H1 (cell line): Measurements from ENCODE around the gene TC2N. TPM values are rescaled to one million over a fixed set of nuclear protein-coding genes. Genes with fewer than 3 reads are reported as not detected.

Source experiments
- CTCF ChIA-PET: fragments of 300-600 bp; sonication (Branson Sonifier 250); formaldehyde crosslinking; loops from one replicate; lab custom pipeline; 2021; ENCODE audit not compliant: partially characterized antibody; lab: Charles Lee
- POLR2A ChIA-PET: fragments of 300-600 bp; sonication (Branson Sonifier 250); formaldehyde crosslinking; loops from one replicate; lab custom pipeline; 2021; ENCODE audit warnings: inconsistent platforms; ENCODE audit not compliant: partially characterized antibody; lab: Charles Lee
- DNase-seq, 2 experiments: peaks; one replicate each; pipeline versions ENCODE4 v3.0.0 to v3.0.0-alpha.2; 2010 to 2022; ENCODE audit warnings: low spot score in 2 of 2, low read depth in 1 of 2, mixed read lengths in 1 of 2
- FAIRE-seq: peaks from 2 replicates; lab custom pipeline; 2011; peaks lifted over from hg19 to GRCh38; lab: Jason Lieb, UNC
- H2AFZ ChIP-seq: 2 replicates; pipeline ENCODE4 v1.8.1; 2012; ENCODE audit warnings: low read length, inconsistent platforms
- H2AK5ac ChIP-seq: 2 replicates; pipeline ENCODE4 v1.6.1; 2013; ENCODE audit warnings: low read depth, low read length
- H2BK120ac ChIP-seq: replicated peaks from 2 replicates; pipeline ENCODE3; 2013; ENCODE audit warnings: low read depth, low read length, inconsistent platforms
- H2BK12ac ChIP-seq: 2 replicates; pipeline ENCODE4 v1.6.1; 2013; ENCODE audit warnings: low read depth, low read length
- H2BK15ac ChIP-seq: 2 replicates; pipeline ENCODE4 v1.6.1; 2013; ENCODE audit warnings: low read length
- H2BK20ac ChIP-seq: 2 replicates; pipeline ENCODE4 v1.6.1; 2013; ENCODE audit warnings: low read length
- H2BK5ac ChIP-seq: 2 replicates; pipeline ENCODE4 v1.6.1; 2013; ENCODE audit warnings: low read depth, low read length
- H3K14ac ChIP-seq: 2 replicates; pipeline ENCODE4 v1.6.1; 2013; ENCODE audit warnings: inconsistent platforms; ENCODE audit not compliant: insufficient read length
- H3K18ac ChIP-seq: 2 replicates; pipeline ENCODE4 v1.6.1; 2013; ENCODE audit warnings: low read length; ENCODE audit errors: extremely low read depth
- H3K23ac ChIP-seq: 2 replicates; pipeline ENCODE4 v1.6.1; 2013; ENCODE audit warnings: inconsistent platforms; ENCODE audit not compliant: insufficient read length
- H3K23me2 ChIP-seq: 2 replicates; pipeline ENCODE4 v1.6.1; 2013; ENCODE audit warnings: low read depth, low read length
- H3K27ac ChIP-seq: 2 replicates; pipeline ENCODE4 v1.6.1; 2011; ENCODE audit warnings: low read depth, low read length, inconsistent platforms
- H3K27me3 ChIP-seq, 4 experiments: replicated peaks in 1 of 4; 1 replicate in 1 of 4; 2 replicates in 3 of 4; pipeline versions ENCODE4 v1.6.1 to v1.8.1; 2011 to 2013; ENCODE audit warnings: low read length in 3 of 4, mild to moderate bottlenecking in 3 of 4, inconsistent platforms in 2 of 4, mixed read lengths in 2 of 4, moderate library complexity in 1 of 4; ENCODE audit not compliant: control insufficient read depth in 3 of 4, insufficient read depth in 3 of 4; ENCODE audit errors: extremely low read depth in 1 of 4
- H3K36me3 ChIP-seq, 4 experiments: 2 replicates each; pipeline versions ENCODE4 v1.6.1 to v1.8.1; 2011 to 2013; ENCODE audit warnings: mild to moderate bottlenecking in 4 of 4, low read length in 3 of 4, moderate library complexity in 2 of 4, control low read depth in 1 of 4, inconsistent platforms in 1 of 4; ENCODE audit not compliant: insufficient read depth in 4 of 4, control insufficient read depth in 2 of 4
- H3K4ac ChIP-seq: replicated peaks from 2 replicates; pipeline ENCODE3; 2013; ENCODE audit warnings: low read length, low read depth, mixed read lengths, inconsistent platforms; ENCODE audit not compliant: insufficient read length
- H3K4me1 ChIP-seq, 4 experiments: replicated peaks in 1 of 4; 1 replicate in 1 of 4; 2 replicates in 3 of 4; pipeline versions ENCODE4 v1.6.1 to v1.8.1; 2011 to 2013; ENCODE audit warnings: low read length in 3 of 4, inconsistent platforms in 2 of 4, mixed read lengths in 1 of 4; ENCODE audit not compliant: insufficient read depth in 4 of 4, control insufficient read depth in 3 of 4
- H3K4me2 ChIP-seq, 2 experiments: 2 replicates each; pipeline versions ENCODE4 v1.6.1 to v1.8.1; 2011 to 2013; ENCODE audit warnings: low read depth in 2 of 2, low read length in 2 of 2, control low read depth in 1 of 2, inconsistent platforms in 1 of 2, mild to moderate bottlenecking in 1 of 2; ENCODE audit not compliant: insufficient read depth in 1 of 2
- H3K4me3 ChIP-seq, 4 experiments: fragments of 200-600, 300-600 bp in 1 of 4; sonication (generic), shearing (Covaris generic), sonication (Bioruptor Twin) in 1 of 4; 2 replicates each; pipeline versions ENCODE4 v1.5.1 to v1.8.1; 2011 to 2016; ENCODE audit warnings: low read length in 4 of 4, low read depth in 3 of 4, control low read depth in 2 of 4, inconsistent platforms in 2 of 4, mild to moderate bottlenecking in 2 of 4, mixed read lengths in 1 of 4, moderate library complexity in 1 of 4; ENCODE audit not compliant: insufficient read depth in 2 of 4; ENCODE audit errors: extremely low read depth in 1 of 4
- H3K56ac ChIP-seq: replicated peaks from 2 replicates; pipeline ENCODE3; 2013; ENCODE audit warnings: low read depth, mild to moderate bottlenecking, mixed read lengths, low read length, inconsistent platforms; ENCODE audit not compliant: insufficient read length
- H3K79me1 ChIP-seq: 2 replicates; pipeline ENCODE4 v1.6.1; 2013; ENCODE audit warnings: low read depth, low read length, control low read depth
- H3K79me2 ChIP-seq, 2 experiments: 2 replicates each; pipeline versions ENCODE4 v1.6.1 to v1.8.1; 2012 to 2013; ENCODE audit warnings: low read length in 2 of 2, mild to moderate bottlenecking in 2 of 2, inconsistent platforms in 1 of 2; ENCODE audit not compliant: insufficient read depth in 2 of 2, control insufficient read depth in 1 of 2
- H3K9ac ChIP-seq, 4 experiments: replicated peaks in 1 of 4; 1 replicate in 1 of 4; 2 replicates in 3 of 4; pipeline versions ENCODE4 v1.6.1 to v1.8.1; 2011 to 2013; ENCODE audit warnings: low read depth in 3 of 4, low read length in 3 of 4, control low read depth in 2 of 4, mild to moderate bottlenecking in 2 of 4, moderate library complexity in 2 of 4, inconsistent platforms in 1 of 4; ENCODE audit errors: extremely low read depth in 1 of 4
- H3K9me3 ChIP-seq, 2 experiments: 2 replicates each; pipeline versions ENCODE4 v1.6.1 to v1.8.1; 2012 to 2013; ENCODE audit warnings: mild to moderate bottlenecking in 2 of 2, moderate library complexity in 2 of 2, control low read depth in 1 of 2, inconsistent platforms in 1 of 2, low read depth in 1 of 2, low read length in 1 of 2, mixed read lengths in 1 of 2; ENCODE audit not compliant: insufficient read depth in 2 of 2
- H4K20me1 ChIP-seq, 2 experiments: replicated peaks in 1 of 2; 2 replicates each; pipeline versions ENCODE3 to v1.8.1; 2011 to 2013; ENCODE audit warnings: inconsistent platforms in 2 of 2, low read length in 2 of 2, mild to moderate bottlenecking in 1 of 2; ENCODE audit not compliant: insufficient read depth in 2 of 2, control insufficient read depth in 1 of 2
- H4K5ac ChIP-seq: 2 replicates; pipeline ENCODE4 v1.6.1; 2013; ENCODE audit warnings: low read length, low read depth, mixed read lengths, inconsistent platforms; ENCODE audit not compliant: insufficient read length
- H4K8ac ChIP-seq: 2 replicates; pipeline ENCODE4 v1.8.0; 2013; ENCODE audit warnings: mild to moderate bottlenecking, moderate library complexity, low read length, inconsistent platforms; ENCODE audit not compliant: insufficient read depth; ENCODE audit errors: extremely low read depth
- H4K91ac ChIP-seq: replicated peaks from 2 replicates; pipeline ENCODE3; 2013; ENCODE audit warnings: low read length, mixed read lengths, inconsistent platforms; ENCODE audit not compliant: insufficient read length
- CREB1 ChIP-seq: IDR thresholded peaks from 2 replicates; pipeline ENCODE4 v1.6.1; 2012; ENCODE audit warnings: inconsistent platforms
- CTBP2 ChIP-seq: IDR thresholded peaks from 2 replicates; pipeline ENCODE4 v1.7.0; 2011; ENCODE audit warnings: borderline replicate concordance, mild to moderate bottlenecking, moderate library complexity, mixed read lengths, low read length; ENCODE audit not compliant: insufficient read depth, insufficient read length
- EZH2 ChIP-seq: fragments of 200-600 bp; sonication (generic); IDR thresholded peaks from 2 replicates; pipeline ENCODE4 v1.7.1; 2012; ENCODE audit warnings: low read depth, mild to moderate bottlenecking, moderate library complexity, low read length, inconsistent platforms; ENCODE audit not compliant: severe bottlenecking
- GTF2F1 ChIP-seq: IDR thresholded peaks from 2 replicates; pipeline ENCODE4 v1.6.1; 2012; ENCODE audit warnings: low read depth, low read length, improper control_type of control experiment, borderline replicate concordance
- KDM4A ChIP-seq: IDR thresholded peaks from one replicate; pipeline ENCODE4 v1.7.1; 2012; ENCODE audit warnings: low read depth, mild to moderate bottlenecking, moderate library complexity, low read length, inconsistent platforms; ENCODE audit not compliant: severe bottlenecking
- POU5F1 ChIP-seq: IDR thresholded peaks from 2 replicates; pipeline ENCODE4 v1.6.1; 2011; ENCODE audit warnings: low read depth, mild to moderate bottlenecking, low read length, moderate library complexity
- RXRA ChIP-seq: IDR thresholded peaks from 2 replicates; pipeline ENCODE4 v1.6.1; 2011; ENCODE audit warnings: low read depth, mild to moderate bottlenecking, low read length, moderate library complexity; ENCODE audit not compliant: insufficient read depth
- SIX5 ChIP-seq: IDR thresholded peaks from 2 replicates; pipeline ENCODE4 v1.6.1; 2011; ENCODE audit warnings: mild to moderate bottlenecking, low read depth, low read length
- WGBS, 2 experiments: shearing (Covaris generic) in 1 of 2; methylation state at CpG; one replicate each; pipeline versions ENCODE4 v1.1.6 to v1.1.7; 2013 to 2015; ENCODE audit warnings: low lambda C conversion rate in 2 of 2, mixed read lengths in 2 of 2, inconsistent platforms in 1 of 2, low coverage in 1 of 2, missing lambda C conversion rate in 1 of 2; ENCODE audit not compliant: insufficient replicate concordance in 2 of 2, insufficient coverage in 1 of 2, insufficient read length in 1 of 2; ENCODE audit errors: extremely low coverage in 1 of 2, missing lambda C conversion rate in 1 of 2; 5-methylcytosine and 5-hydroxymethylcytosine counted together
- polyA plus RNA-seq, 7 experiments: library from polyadenylated mRNA; depleted of rRNA in 3 of 7; stranded (reverse) in 5 of 7; unstranded in 2 of 7; fragments of >200 nt in 5 of 7; fragments of 200-250 nt in 2 of 7; gene quantifications; 1 replicate in 5 of 7; 2 replicates in 1 of 7; 4 replicates in 1 of 7; pipeline versions ENCODE4 v1.2.1 to v1.2.3, GENCODE V29; 2011 to 2013; ENCODE audit warnings: missing spikeins in 2 of 7, mixed read lengths in 2 of 7
- total RNA-seq: library from RNA; stranded (reverse); fragmentation: NEBNext Ultra II Directional; extraction: Animal tissue kit (Norgen Biotek cat#: 25700); gene quantifications from 2 replicates; pipeline ENCODE4 v1.2.1, GENCODE V29; 2021
- TF ChIP-seq, protein P1 (sequence below): IDR thresholded peaks from 2 replicates; pipeline ENCODE4 v1.6.1; 2012; ENCODE audit warnings: low read length, inconsistent platforms

TC2N gene
- total and polyA plus RNA-seq, 2 of the 8 experiments (the other 6 are each of a cell fraction or from before 2014, with no cell fraction given) = 9.7 to 36.2 TPM

DNA sequence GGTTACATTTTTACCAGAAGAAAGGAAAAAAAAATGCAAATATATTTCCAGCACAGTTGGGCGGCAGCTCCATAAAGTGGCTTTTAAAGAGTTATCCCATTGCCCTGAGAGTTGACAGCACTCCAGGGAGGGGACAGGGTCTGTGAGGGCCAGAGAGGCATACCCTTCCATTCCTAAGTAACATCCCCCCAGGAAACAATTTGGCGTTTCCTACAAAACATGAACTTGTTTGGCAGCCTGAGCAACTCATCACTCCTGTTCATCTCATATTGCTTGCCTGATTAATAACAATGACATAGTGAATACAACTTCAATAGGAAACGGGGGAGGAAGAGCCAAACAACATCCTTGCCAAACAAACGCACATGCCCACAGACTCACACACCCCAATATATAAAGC lies 23.3 kb downstream of the TC2N start:
- H4K91ac ChIP-seq = no peak overlapping the region
- POLR2A ChIA-PET = no interaction called here
- H3K4me3 ChIP-seq = no peak overlapping the region
- H2BK5ac ChIP-seq = no peak overlapping the region
- H3K9me3 ChIP-seq = no peaks in the 10 kb centered on the region
- no peaks in the 10 kb centered on the region for H3K23me2 ChIP-seq
- DNase-seq = no peak
- WGBS, 2 experiments = 98% methylated on average over 4 of the region's 4 CpGs; no CpG with 5 or more reads in 1 of the 2 experiments
- no peak overlapping the region for H2AK5ac ChIP-seq
- no peak overlapping the region for H2BK120ac ChIP-seq
- H3K79me2 ChIP-seq = no peaks in the 10 kb centered on the region
- H3K4me1 ChIP-seq = no peaks in the 10 kb centered on the region
- no peaks in the 10 kb centered on the region for H3K36me3 ChIP-seq
- H3K4ac ChIP-seq = no peak overlapping the region
- H3K14ac ChIP-seq = no peak overlapping the region
- H4K20me1 ChIP-seq = no peaks in the 10 kb centered on the region
- no peak overlapping the region for H4K8ac ChIP-seq
- H3K4me2 ChIP-seq = no peak overlapping the region
- no peak overlapping the region for H2AFZ ChIP-seq
- CTCF ChIA-PET = interaction anchor here (0.8 kb wide), 1 partner anchor 15 kb away, joined by 3 read pairs; no protein-coding TSS in a partner anchor
- H2BK20ac ChIP-seq = no peak overlapping the region
- no peak for FAIRE-seq
- no peak overlapping the region for H4K5ac ChIP-seq
- no peak overlapping the region for H3K56ac ChIP-seq
- H3K27ac ChIP-seq = no peak overlapping the region
- H3K27me3 ChIP-seq = no peaks in the 10 kb centered on the region
- no peak overlapping the region for H2BK12ac ChIP-seq
- H3K18ac ChIP-seq = no peak overlapping the region
- no peak overlapping the region for H3K23ac ChIP-seq
- no peaks in the 10 kb centered on the region for H3K79me1 ChIP-seq
- no peak overlapping the region for H3K9ac ChIP-seq
- H2BK15ac ChIP-seq = no peak overlapping the region
- TF ChIP-seq POU5F1 (no peak), CREB1 (no peak), CTBP2 (no peak), GTF2F1 (no peak), EZH2 (no peak), RXRA (no peak), KDM4A (no peak), SIX5 (no peak)
- TF ChIP-seq, protein P1, sequence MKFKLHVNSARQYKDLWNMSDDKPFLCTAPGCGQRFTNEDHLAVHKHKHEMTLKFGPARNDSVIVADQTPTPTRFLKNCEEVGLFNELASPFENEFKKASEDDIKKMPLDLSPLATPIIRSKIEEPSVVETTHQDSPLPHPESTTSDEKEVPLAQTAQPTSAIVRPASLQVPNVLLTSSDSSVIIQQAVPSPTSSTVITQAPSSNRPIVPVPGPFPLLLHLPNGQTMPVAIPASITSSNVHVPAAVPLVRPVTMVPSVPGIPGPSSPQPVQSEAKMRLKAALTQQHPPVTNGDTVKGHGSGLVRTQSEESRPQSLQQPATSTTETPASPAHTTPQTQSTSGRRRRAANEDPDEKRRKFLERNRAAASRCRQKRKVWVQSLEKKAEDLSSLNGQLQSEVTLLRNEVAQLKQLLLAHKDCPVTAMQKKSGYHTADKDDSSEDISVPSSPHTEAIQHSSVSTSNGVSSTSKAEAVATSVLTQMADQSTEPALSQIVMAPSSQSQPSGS = no peak
